WTC11 (cell line): ENCODE results near the gene EVC. TPM values are rescaled to one million over a fixed set of nuclear protein-coding genes. Genes with fewer than 3 reads are reported as not detected.
A peak's percentile ranks its signal among the peaks of the same experiment; 100 is the strongest.

Experiments
- ATAC-seq: fragments of 200-7000 bp; cut with Tn5 transposase; 2 replicates; pipeline ENCODE4 v1.10.0; 2021; ENCODE audit warnings: mild to moderate bottlenecking, moderate library complexity
- CTCF ChIA-PET: fragments of 300-600 bp; sonication (Branson Sonifier 250); formaldehyde crosslinking; loops from one replicate; lab custom pipeline; 2021; ENCODE audit warnings: antibody characterized with exemption; lab: Charles Lee
- POLR2A ChIA-PET: fragments of 350-600 bp; sonication (Branson Sonifier 250); formaldehyde crosslinking; loops from one replicate; lab custom pipeline; 2021; ENCODE audit warnings: antibody characterized with exemption; lab: Charles Lee
- DNase-seq: peaks from one replicate; pipeline ENCODE4 v3.0.0; 2021; ENCODE audit warnings: low spot score
- H3K27ac Mint-ChIP-seq: 2 replicates; pipeline ENCODE4 v1.8.0; 2021; ENCODE audit warnings: mixed read lengths
- H3K27me3 Mint-ChIP-seq: 2 replicates; pipeline ENCODE4 v1.8.0; 2021; ENCODE audit warnings: low read depth, mild to moderate bottlenecking, moderate library complexity, mixed read lengths
- H3K36me3 Mint-ChIP-seq: 2 replicates; pipeline ENCODE4 v1.8.0; 2021; ENCODE audit warnings: mixed read lengths
- H3K4me1 Mint-ChIP-seq: 2 replicates; pipeline ENCODE4 v1.8.0; 2022; ENCODE audit warnings: mixed read lengths
- H3K4me3 Mint-ChIP-seq: 2 replicates; pipeline ENCODE4 v1.8.0; 2021; ENCODE audit warnings: mild to moderate bottlenecking, moderate library complexity, mixed read lengths
- H3K9me3 Mint-ChIP-seq: 2 replicates; pipeline ENCODE4 v1.8.0; 2021; ENCODE audit warnings: mixed read lengths
- ESRRA ChIP-seq: sonication (generic); formaldehyde crosslinking; IDR thresholded peaks from 2 replicates; pipeline ENCODE4 v1.8.1; 2022; ENCODE audit warnings: mild to moderate bottlenecking, missing genetic modification reagents, borderline replicate concordance
- GRHL2 ChIP-seq: fragments of 250-450 bp; sonication (Bioruptor Pico); IDR thresholded peaks from 2 replicates; pipeline ENCODE4 v1.8.0; 2022; ENCODE audit warnings: mild to moderate bottlenecking, moderate library complexity; ENCODE audit not compliant: insufficient replicate concordance, severe bottlenecking
- GTF2I ChIP-seq: fragments of 250-450 bp; sonication (Bioruptor Pico); conservative IDR thresholded peaks from 2 replicates; pipeline ENCODE4 v1.4.0; 2021; ENCODE audit warnings: mild to moderate bottlenecking
- MLX ChIP-seq: sonication (generic); formaldehyde crosslinking; IDR thresholded peaks from 2 replicates; pipeline ENCODE4 v1.8.1; 2023; ENCODE audit warnings: mild to moderate bottlenecking, missing genetic modification reagents, moderate library complexity
- MYBL2 ChIP-seq: sonication (generic); formaldehyde crosslinking; IDR thresholded peaks from 2 replicates; pipeline ENCODE4 v1.8.1; 2023; ENCODE audit warnings: mild to moderate bottlenecking, moderate library complexity, missing genetic modification reagents
- NFATC4 ChIP-seq: fragments of 250-450 bp; sonication (Bioruptor Pico); IDR thresholded peaks from 2 replicates; pipeline ENCODE4 v1.9.0; 2021; ENCODE audit warnings: mild to moderate bottlenecking
- NFYB ChIP-seq: sonication (generic); formaldehyde crosslinking; conservative IDR thresholded peaks from 2 replicates; pipeline ENCODE4 v1.8.0; 2022; ENCODE audit warnings: low read depth, missing genetic modification reagents
- OVOL2 ChIP-seq: fragments of 250-450 bp; sonication (Bioruptor Pico); IDR thresholded peaks from 2 replicates; pipeline ENCODE4 v1.9.0; 2021; ENCODE audit warnings: mild to moderate bottlenecking, borderline replicate concordance
- PREB ChIP-seq: sonication (generic); formaldehyde crosslinking; IDR thresholded peaks from 2 replicates; pipeline ENCODE4 v1.8.1; 2022; ENCODE audit warnings: mild to moderate bottlenecking, missing genetic modification reagents, moderate library complexity, borderline replicate concordance
- PRRX2 ChIP-seq: fragments of 250-450 bp; sonication (Bioruptor Pico); IDR thresholded peaks from 2 replicates; pipeline ENCODE4 v1.8.0; 2021; ENCODE audit warnings: mild to moderate bottlenecking
- SMAD4 ChIP-seq: sonication (generic); formaldehyde crosslinking; IDR thresholded peaks from 2 replicates; pipeline ENCODE4 v1.8.0; 2022; ENCODE audit warnings: mild to moderate bottlenecking, missing genetic modification reagents
- SP1 ChIP-seq: sonication (generic); formaldehyde crosslinking; conservative IDR thresholded peaks from 2 replicates; pipeline ENCODE4 v1.8.1; 2022; ENCODE audit warnings: missing genetic modification reagents
- TEAD1 ChIP-seq: sonication (generic); formaldehyde crosslinking; IDR thresholded peaks from 2 replicates; pipeline ENCODE4 v1.8.0; 2022; ENCODE audit warnings: mild to moderate bottlenecking, missing genetic modification reagents
- USF1 ChIP-seq: sonication (generic); formaldehyde crosslinking; IDR thresholded peaks from 2 replicates; pipeline ENCODE4 v1.8.0; 2022; ENCODE audit warnings: mild to moderate bottlenecking, missing genetic modification reagents
- ZBTB21 ChIP-seq: sonication (generic); formaldehyde crosslinking; IDR thresholded peaks from 2 replicates; pipeline ENCODE4 v1.8.1; 2023; ENCODE audit warnings: mild to moderate bottlenecking, missing genetic modification reagents, borderline replicate concordance
- ZNF263 ChIP-seq: sonication (generic); formaldehyde crosslinking; IDR thresholded peaks from 2 replicates; pipeline ENCODE4 v1.8.1; 2022; ENCODE audit warnings: low read depth, mild to moderate bottlenecking, moderate library complexity, missing genetic modification reagents
- ZNF671 ChIP-seq: fragments of 250-450 bp; sonication (Bioruptor Pico); IDR thresholded peaks from 2 replicates; pipeline ENCODE4 v1.8.0; 2021; ENCODE audit warnings: mild to moderate bottlenecking
- total RNA-seq: library from RNA; stranded (reverse); gene quantifications from 3 replicates; pipeline ENCODE4 v1.2.3, GENCODE V29; 2021
- TF ChIP-seq, protein P1 (sequence below): sonication (generic); formaldehyde crosslinking; conservative IDR thresholded peaks from 2 replicates; pipeline ENCODE4 v1.8.1; 2023; ENCODE audit warnings: mild to moderate bottlenecking, low read depth, missing genetic modification reagents, moderate library complexity
- TF ChIP-seq, protein P2 (sequence below): sonication (generic); formaldehyde crosslinking; IDR thresholded peaks from 2 replicates; pipeline ENCODE4 v1.8.0; 2022; ENCODE audit warnings: mild to moderate bottlenecking, missing genetic modification reagents
- TF ChIP-seq, protein P3 (sequence below): sonication (generic); formaldehyde crosslinking; IDR thresholded peaks from 2 replicates; pipeline ENCODE4 v1.8.1; 2023; ENCODE audit warnings: mild to moderate bottlenecking, missing genetic modification reagents, moderate library complexity

Gene EVC
- total RNA-seq, 1 experiment from 2014 or later, result 12.5 TPM

GRCh38 chr4:5827108-5828004 is 116.4 kb downstream of the EVC start:
- H3K4me3 Mint-ChIP-seq, result no peak overlapping the region

GRCh38 chr4:5828005-5828391 is 117.0 kb downstream of the EVC start:
- DNase-seq, result no peak
- no peaks in the 10 kb centered on the region; the same call in 1 of the 2 replicates for H3K4me1 Mint-ChIP-seq
- ATAC-seq, result no peak
- TF ChIP-seq ZNF671 (CRISPR knock-in tag) (no peak), ESRRA (CRISPR knock-in tag) (no peak), NFYB (no peak), SP1 (CRISPR knock-in tag) (no peak), MLX (no peak), GRHL2 (CRISPR knock-in tag) (no peak), SMAD4 (CRISPR knock-in tag) (no peak), ZNF263 (CRISPR knock-in tag) (no peak), PRRX2 (CRISPR knock-in tag) (no peak), PREB (CRISPR knock-in tag) (no peak), GTF2I (CRISPR knock-in tag) (no peak), OVOL2 (CRISPR knock-in tag) (no peak)
- TF ChIP-seq, protein P1, sequence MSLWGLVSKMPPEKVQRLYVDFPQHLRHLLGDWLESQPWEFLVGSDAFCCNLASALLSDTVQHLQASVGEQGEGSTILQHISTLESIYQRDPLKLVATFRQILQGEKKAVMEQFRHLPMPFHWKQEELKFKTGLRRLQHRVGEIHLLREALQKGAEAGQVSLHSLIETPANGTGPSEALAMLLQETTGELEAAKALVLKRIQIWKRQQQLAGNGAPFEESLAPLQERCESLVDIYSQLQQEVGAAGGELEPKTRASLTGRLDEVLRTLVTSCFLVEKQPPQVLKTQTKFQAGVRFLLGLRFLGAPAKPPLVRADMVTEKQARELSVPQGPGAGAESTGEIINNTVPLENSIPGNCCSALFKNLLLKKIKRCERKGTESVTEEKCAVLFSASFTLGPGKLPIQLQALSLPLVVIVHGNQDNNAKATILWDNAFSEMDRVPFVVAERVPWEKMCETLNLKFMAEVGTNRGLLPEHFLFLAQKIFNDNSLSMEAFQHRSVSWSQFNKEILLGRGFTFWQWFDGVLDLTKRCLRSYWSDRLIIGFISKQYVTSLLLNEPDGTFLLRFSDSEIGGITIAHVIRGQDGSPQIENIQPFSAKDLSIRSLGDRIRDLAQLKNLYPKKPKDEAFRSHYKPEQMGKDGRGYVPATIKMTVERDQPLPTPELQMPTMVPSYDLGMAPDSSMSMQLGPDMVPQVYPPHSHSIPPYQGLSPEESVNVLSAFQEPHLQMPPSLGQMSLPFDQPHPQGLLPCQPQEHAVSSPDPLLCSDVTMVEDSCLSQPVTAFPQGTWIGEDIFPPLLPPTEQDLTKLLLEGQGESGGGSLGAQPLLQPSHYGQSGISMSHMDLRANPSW (CRISPR knock-in tag), result no peak
- TF ChIP-seq, protein P2, sequence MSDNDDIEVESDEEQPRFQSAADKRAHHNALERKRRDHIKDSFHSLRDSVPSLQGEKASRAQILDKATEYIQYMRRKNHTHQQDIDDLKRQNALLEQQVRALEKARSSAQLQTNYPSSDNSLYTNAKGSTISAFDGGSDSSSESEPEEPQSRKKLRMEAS (CRISPR knock-in tag), result no peak
- TF ChIP-seq, protein P3, sequence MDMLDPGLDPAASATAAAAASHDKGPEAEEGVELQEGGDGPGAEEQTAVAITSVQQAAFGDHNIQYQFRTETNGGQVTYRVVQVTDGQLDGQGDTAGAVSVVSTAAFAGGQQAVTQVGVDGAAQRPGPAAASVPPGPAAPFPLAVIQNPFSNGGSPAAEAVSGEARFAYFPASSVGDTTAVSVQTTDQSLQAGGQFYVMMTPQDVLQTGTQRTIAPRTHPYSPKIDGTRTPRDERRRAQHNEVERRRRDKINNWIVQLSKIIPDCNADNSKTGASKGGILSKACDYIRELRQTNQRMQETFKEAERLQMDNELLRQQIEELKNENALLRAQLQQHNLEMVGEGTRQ (CRISPR knock-in tag), result no peak
- no peak overlapping the region for H3K4me3 Mint-ChIP-seq
- H3K36me3 Mint-ChIP-seq, result peaks cover 73% of the 10 kb centered on the region
- CTCF ChIA-PET, result no interaction called here
- POLR2A ChIA-PET, result no interaction called here
- H3K27me3 Mint-ChIP-seq, result no peaks in the 10 kb centered on the region
- no peak overlapping the region for H3K27ac Mint-ChIP-seq
- H3K9me3 Mint-ChIP-seq, result no peaks in the 10 kb centered on the region

More at GRCh38 chr4:5827108-5828004, 116.4 kb downstream of the EVC start:
- H3K36me3 Mint-ChIP-seq, result peaks cover 74% of the 10 kb centered on the region
- ATAC-seq, result no peak
- H3K9me3 Mint-ChIP-seq, result no peaks in the 10 kb centered on the region
- CTCF ChIA-PET, result no interaction called here
- peak overlapping the region; percentile 46 for H3K27ac Mint-ChIP-seq
- H3K4me1 Mint-ChIP-seq, result no peaks in the 10 kb centered on the region; the same call in 1 of the 2 replicates
- POLR2A ChIA-PET, result no interaction called here
- DNase-seq, result no peak
- TF ChIP-seq NFATC4 (CRISPR knock-in tag) (no peak), MYBL2 (CRISPR knock-in tag) (no peak), ZBTB21 (CRISPR knock-in tag) (no peak), USF1 (CRISPR knock-in tag) (no peak), TEAD1 (CRISPR knock-in tag) (no peak)
- H3K27me3 Mint-ChIP-seq, result no peaks in the 10 kb centered on the region
